HepG2 (cell line): Measurements from ENCODE around the gene TBCCD1. TPM values are rescaled to one million over a fixed set of nuclear protein-coding genes. Genes with fewer than 3 reads are reported as not detected.

Source experiments
- AGO1 ChIP-seq: fragments of 200-400 bp; formaldehyde crosslinking; IDR thresholded peaks from 2 replicates; pipeline ENCODE4 v1.6.1; 2017; ENCODE audit warnings: mild to moderate bottlenecking, low read depth, low read length, moderate library complexity; ENCODE audit not compliant: poor library complexity, severe bottlenecking
- ARID5B ChIP-seq: IDR thresholded peaks from 2 replicates; pipeline ENCODE4 v1.4.0; 2020; ENCODE audit warnings: mild to moderate bottlenecking, missing genetic modification reagents
- ATRX ChIP-seq: sonication (generic); formaldehyde crosslinking; IDR thresholded peaks from 2 replicates; pipeline ENCODE4 v1.4.0; 2020; ENCODE audit warnings: missing genetic modification reagents, borderline replicate concordance
- DRAP1 ChIP-seq: IDR thresholded peaks from 2 replicates; pipeline ENCODE4 v1.6.1; 2016; ENCODE audit warnings: missing genetic modification reagents, missing compliant biosample characterization
- ERF ChIP-seq: IDR thresholded peaks from 2 replicates; pipeline ENCODE4 v1.6.1; 2018; ENCODE audit warnings: missing biosample characterization, missing genetic modification reagents
- FOXJ3 ChIP-seq: sonication (generic); formaldehyde crosslinking; IDR thresholded peaks from 2 replicates; pipeline ENCODE4 v1.4.0; 2020; ENCODE audit warnings: missing genetic modification reagents, mild to moderate bottlenecking, borderline replicate concordance
- IKZF5 ChIP-seq: IDR thresholded peaks from 2 replicates; pipeline ENCODE4 v1.6.1; 2018; ENCODE audit warnings: missing genetic modification reagents, mild to moderate bottlenecking, missing compliant biosample characterization
- JUNB ChIP-seq: sonication (generic); formaldehyde crosslinking; IDR thresholded peaks from 2 replicates; pipeline ENCODE4 v1.8.0; 2022; ENCODE audit warnings: missing genetic modification reagents, mild to moderate bottlenecking, borderline replicate concordance
- NCOR1 ChIP-seq: fragments of 200-600 bp; sonication (generic); IDR thresholded peaks from 2 replicates; pipeline ENCODE4 v1.7.0; 2017; ENCODE audit warnings: antibody characterized with exemption, low read length, borderline replicate concordance
- NFE2L2 ChIP-seq: fragments of 150-350 bp; IDR thresholded peaks from 2 replicates; pipeline ENCODE4 v1.6.1; 2014; ENCODE audit warnings: low read length
- PCBP2 ChIP-seq: fragments of 200-400 bp; formaldehyde crosslinking; optimal IDR thresholded peaks from 2 replicates; pipeline ENCODE3; 2018; ENCODE audit warnings: low read length, low read depth; ENCODE audit not compliant: poor library complexity, severe bottlenecking
- SNAI1 ChIP-seq: sonication (generic); formaldehyde crosslinking; IDR thresholded peaks from 2 replicates; pipeline ENCODE4 v1.5.0; 2020; ENCODE audit warnings: mild to moderate bottlenecking, missing genetic modification reagents, borderline replicate concordance
- SP4 ChIP-seq: sonication (generic); formaldehyde crosslinking; IDR thresholded peaks from 2 replicates; pipeline ENCODE4 v1.8.1; 2023; ENCODE audit warnings: mild to moderate bottlenecking, missing genetic modification reagents
- TOPORS ChIP-seq: sonication (generic); formaldehyde crosslinking; IDR thresholded peaks from 2 replicates; pipeline ENCODE4 v1.8.0; 2023; ENCODE audit warnings: mild to moderate bottlenecking, missing genetic modification reagents
- ZBTB8A ChIP-seq: sonication (generic); formaldehyde crosslinking; IDR thresholded peaks from 2 replicates; pipeline ENCODE4 v1.4.0; 2020; ENCODE audit warnings: mild to moderate bottlenecking, low read depth, missing genetic modification reagents, borderline replicate concordance
- ZNF30 ChIP-seq: sonication (generic); formaldehyde crosslinking; IDR thresholded peaks from 2 replicates; pipeline ENCODE4 v1.5.0; 2020; ENCODE audit warnings: mild to moderate bottlenecking, missing genetic modification reagents
- ZNF331 ChIP-seq: sonication (generic); formaldehyde crosslinking; IDR thresholded peaks from 2 replicates; pipeline ENCODE4 v1.4.0; 2020; ENCODE audit warnings: missing genetic modification reagents
- ZNF430 ChIP-seq: sonication (generic); formaldehyde crosslinking; IDR thresholded peaks from 2 replicates; pipeline ENCODE4 v1.9.0; 2021; ENCODE audit warnings: mild to moderate bottlenecking, missing genetic modification reagents
- ZNF703 ChIP-seq: sonication (generic); formaldehyde crosslinking; IDR thresholded peaks from 2 replicates; pipeline ENCODE4 v1.5.1; 2020; ENCODE audit warnings: missing genetic modification reagents, mild to moderate bottlenecking, moderate library complexity, borderline replicate concordance
- polyA plus RNA-seq, 8 experiments: library from polyadenylated mRNA; depleted of rRNA in 3 of 8; stranded (reverse) in 7 of 8; unstranded in 1 of 8; fragments of >200 nt; fragmentation: Illumina TruSeq in 4 of 8; extraction: Trizol in 4 of 8; gene quantifications; 2 replicates each; pipeline versions ENCODE4 v1.2.1 to v1.2.3, GENCODE V29; 2011 to 2016; ENCODE audit warnings: low read depth in 4 of 8, missing spikeins in 1 of 8, mixed read lengths in 1 of 8; ENCODE audit not compliant: insufficient read depth in 1 of 8
- total RNA-seq, 5 experiments: library from RNA; depleted of rRNA; stranded (reverse); fragments of >200 nt; fragmentation: Illumina TruSeq; extraction: Trizol; gene quantifications; 2 replicates each; pipeline ENCODE4 v1.2.3, GENCODE V29; 2016; ENCODE audit warnings: low read depth in 1 of 5

The TBCCD1 gene
- total and polyA plus RNA-seq, 2 of the 13 experiments (the other 11 are each of a cell fraction or from before 2014, with no cell fraction given) = 13.6 to 16.2 TPM

GRCh38 chr3:186598108-186598784 is 31.1 kb upstream of the TBCCD1 start (continued):
- TF ChIP-seq NFE2L2 (no peak), DRAP1 (no peak), NCOR1 (no peak), TOPORS (CRISPR knock-in tag) (no peak), JUNB (CRISPR knock-in tag) (no peak), ZNF703 (CRISPR knock-in tag) (no peak), IKZF5 (CRISPR knock-in tag) (0 out of 2 replicates have a peak, but pooled peaks have one; percentile 3), ATRX (CRISPR knock-in tag) (no peak), ZBTB8A (CRISPR knock-in tag) (no peak), FOXJ3 (no peak), SP4 (peak; percentile 50), ERF (no peak), ZNF30 (CRISPR knock-in tag) (no peak), ZNF331 (CRISPR knock-in tag) (0 out of 2 replicates have a peak, but pooled peaks have one; percentile 26), PCBP2 (no peak), AGO1 (no peak), SNAI1 (CRISPR knock-in tag) (no peak), ZNF430 (CRISPR knock-in tag) (no peak), ARID5B (0 out of 2 replicates have a peak, but pooled peaks have one; percentile 23)
